ENCODE results near the gene SMIM35. TPM values are rescaled to one million over a fixed set of nuclear protein-coding genes. Genes with fewer than 3 reads are reported as not detected.

The SMIM35 gene
- total RNA-seq = not detected

DNA sequence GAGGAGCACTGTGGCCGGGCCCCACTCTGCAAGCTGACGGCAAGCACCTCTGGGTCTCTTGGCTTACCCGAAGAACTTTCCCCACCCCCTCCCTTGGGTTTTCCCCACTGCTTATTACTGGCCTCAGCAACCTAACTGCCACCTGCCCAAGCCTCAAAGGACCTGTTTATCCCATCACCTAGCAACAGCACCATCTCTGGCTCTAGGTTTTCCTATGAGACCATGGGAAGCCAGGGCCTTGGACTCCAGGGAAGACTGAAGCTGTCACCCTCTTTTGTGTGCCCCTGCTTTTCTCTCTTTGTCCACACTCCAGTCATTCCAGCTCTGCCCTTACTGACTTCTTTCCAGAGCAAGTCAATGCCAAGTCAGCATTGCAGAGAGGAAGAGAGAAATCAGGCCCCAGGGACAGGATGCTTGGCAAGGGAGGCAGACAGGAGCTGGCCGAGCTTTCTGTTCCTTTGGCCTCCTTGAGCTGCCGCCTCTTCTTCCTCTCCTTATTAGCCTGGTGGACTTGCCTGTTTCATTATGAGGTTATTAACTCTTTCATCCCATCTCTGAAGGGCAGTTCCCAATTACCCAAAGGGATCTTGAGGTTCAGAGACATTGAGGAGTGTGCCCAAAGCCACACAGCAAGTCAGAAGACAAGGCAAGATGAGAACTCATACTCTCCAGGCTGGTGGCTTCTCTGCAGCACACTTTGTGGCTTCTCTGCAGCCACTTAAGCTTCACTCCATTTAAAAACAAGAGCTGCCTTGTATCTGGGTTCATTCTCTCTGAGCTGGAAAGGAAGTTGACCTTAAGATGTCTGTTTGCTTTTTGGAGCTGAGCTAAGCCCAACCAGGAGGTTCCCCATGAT, at the start of gene SMIM35:
Gene SMIM35 (minus strand): TSS at position 51 of the 856 bp plus-strand sequence. CDS start 206 bp downstream, outside the sequence.
- Histone ChIP-seq H3K36me3 (no peaks in the 10 kb centered on the region), H3K4me3 (no peak within 1 kb of the TSS), H3K4me1 (no peaks in the 10 kb centered on the region), H3K27me3 (no peaks in the 10 kb centered on the region), H3K27ac (no peak within 1 kb of the TSS), H3K9me3 (no peaks in the 10 kb centered on the region)
- DNase-seq = no peak
- intact Hi-C loops (cut with DNase I; ENCODE audit: low total_unique reads) = no loop called here
- no peak for TF ChIP-seq POLR2A (IDR thresholded peaks at IDR 0.05)

DNA sequence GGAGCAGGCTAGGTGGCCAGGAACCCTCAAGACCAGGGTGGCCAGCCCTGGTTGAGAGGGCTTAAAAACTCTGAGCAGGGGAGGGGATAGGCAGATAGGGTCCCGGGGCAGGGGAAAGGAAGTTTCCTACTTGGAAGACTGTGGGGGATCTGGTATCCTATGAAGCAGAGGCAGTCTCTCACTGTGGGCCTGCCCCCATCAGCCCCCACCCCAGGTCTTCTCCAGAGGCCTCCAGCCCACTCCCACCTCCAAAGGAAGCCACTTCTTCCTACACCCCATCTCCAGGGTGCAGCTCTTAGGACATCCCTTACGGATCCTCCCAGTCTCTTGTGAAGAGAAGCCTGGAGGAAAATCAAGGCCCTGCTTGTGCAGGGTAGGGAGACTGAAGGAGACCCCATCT, 49.6 kb upstream of the SMIM35 start:
- Histone ChIP-seq H3K36me3 (no peaks in the 10 kb centered on the region), H3K27ac (no peak overlapping the region), H3K4me1 (no peaks in the 10 kb centered on the region), H3K9me3 (no peaks in the 10 kb centered on the region), H3K27me3 (no peaks in the 10 kb centered on the region), H3K4me3 (no peak overlapping the region)
- DNase-seq = no peak
- intact Hi-C loops (cut with DNase I; ENCODE audit: low total_unique reads) = no loop called here
- no peak for TF ChIP-seq POLR2A (IDR thresholded peaks at IDR 0.05)
- TF ChIP-seq, protein P1, sequence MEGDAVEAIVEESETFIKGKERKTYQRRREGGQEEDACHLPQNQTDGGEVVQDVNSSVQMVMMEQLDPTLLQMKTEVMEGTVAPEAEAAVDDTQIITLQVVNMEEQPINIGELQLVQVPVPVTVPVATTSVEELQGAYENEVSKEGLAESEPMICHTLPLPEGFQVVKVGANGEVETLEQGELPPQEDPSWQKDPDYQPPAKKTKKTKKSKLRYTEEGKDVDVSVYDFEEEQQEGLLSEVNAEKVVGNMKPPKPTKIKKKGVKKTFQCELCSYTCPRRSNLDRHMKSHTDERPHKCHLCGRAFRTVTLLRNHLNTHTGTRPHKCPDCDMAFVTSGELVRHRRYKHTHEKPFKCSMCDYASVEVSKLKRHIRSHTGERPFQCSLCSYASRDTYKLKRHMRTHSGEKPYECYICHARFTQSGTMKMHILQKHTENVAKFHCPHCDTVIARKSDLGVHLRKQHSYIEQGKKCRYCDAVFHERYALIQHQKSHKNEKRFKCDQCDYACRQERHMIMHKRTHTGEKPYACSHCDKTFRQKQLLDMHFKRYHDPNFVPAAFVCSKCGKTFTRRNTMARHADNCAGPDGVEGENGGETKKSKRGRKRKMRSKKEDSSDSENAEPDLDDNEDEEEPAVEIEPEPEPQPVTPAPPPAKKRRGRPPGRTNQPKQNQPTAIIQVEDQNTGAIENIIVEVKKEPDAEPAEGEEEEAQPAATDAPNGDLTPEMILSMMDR (IDR thresholded peaks at IDR 0.05) = no peak

- Histone ChIP-seq H3K27me3 (no peaks in the 10 kb centered on the region), H3K27ac (no peak overlapping the region), H3K4me3 (no peak overlapping the region), H3K36me3 (no peaks in the 10 kb centered on the region), H3K4me1 (no peaks in the 10 kb centered on the region), H3K9me3 (no peaks in the 10 kb centered on the region)
- no peak for DNase-seq
- TF ChIP-seq POLR2A (IDR thresholded peaks at IDR 0.05) = no peak
- TF ChIP-seq, protein P1 (IDR thresholded peaks at IDR 0.05) = no peak
- intact Hi-C loops (cut with DNase I; ENCODE audit: low total_unique reads) = no loop called here
These were observed 49.0 kb upstream of the SMIM35 start for GRCh38 chr11:118135796-118136165.

GRCh38 chr11:118135051-118135795, 48.5 kb upstream of the SMIM35 start:
- TF ChIP-seq POLR2A (IDR thresholded peaks at IDR 0.05) = no peak
- TF ChIP-seq, protein P1 (IDR thresholded peaks at IDR 0.05) = no peak
- no peak for DNase-seq
- Histone ChIP-seq H3K4me3 (no peak overlapping the region), H3K4me1 (no peaks in the 10 kb centered on the region), H3K36me3 (no peaks in the 10 kb centered on the region), H3K27ac (no peak overlapping the region), H3K27me3 (no peaks in the 10 kb centered on the region), H3K9me3 (no peaks in the 10 kb centered on the region)
- intact Hi-C loops (cut with DNase I; ENCODE audit: low total_unique reads) = no loop called here

DNA sequence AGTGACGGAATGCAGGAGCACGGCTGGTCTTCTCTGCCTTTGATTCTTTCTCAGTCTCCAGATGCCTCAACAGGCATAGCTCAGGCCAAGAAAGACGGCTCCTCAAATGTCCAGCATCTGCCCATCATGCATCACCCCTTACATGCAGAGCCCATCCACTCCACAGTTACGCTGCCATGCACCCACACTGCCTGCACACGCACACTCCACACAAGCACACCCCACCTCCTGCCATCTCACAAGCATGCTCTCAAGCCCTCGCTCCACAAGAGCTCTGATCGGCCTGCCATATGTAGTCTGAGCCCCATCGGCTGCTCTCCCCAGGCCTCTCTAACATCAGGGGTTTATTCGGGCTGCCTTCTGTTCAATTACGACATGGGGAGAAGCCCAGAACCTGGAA, 47.1 kb upstream of the SMIM35 start:
- H3K27me3 ChIP-seq = no peaks in the 10 kb centered on the region
- no peak for DNase-seq

More for the DNA sequence above, 47.1 kb upstream of the SMIM35 start:
- no peak for TF ChIP-seq POLR2A (IDR thresholded peaks at IDR 0.05)
- TF ChIP-seq, protein P1 (IDR thresholded peaks at IDR 0.05) = no peak
- Histone ChIP-seq H3K36me3 (no peaks in the 10 kb centered on the region), H3K4me3 (no peak overlapping the region), H3K27ac (no peak overlapping the region), H3K4me1 (no peaks in the 10 kb centered on the region), H3K9me3 (no peaks in the 10 kb centered on the region)
- intact Hi-C loops (cut with DNase I; ENCODE audit: low total_unique reads) = no loop called here
